Calu3 (cell line): ENCODE measurements around the gene TGFB3. TPM values are rescaled to one million over a fixed set of nuclear protein-coding genes. Genes with fewer than 3 reads are reported as not detected.

Experiments used
- BruUV-seq: library from RNA; stranded (reverse); fragments of 400-500 nt; replicated peaks from 2 replicates; lab custom pipeline; 2021; lab: Mats Ljungman, UMichigan
- CTCF ChIA-PET: fragments of 300-600 bp; sonication (Branson Sonifier 250); formaldehyde crosslinking; loops from one replicate; lab custom pipeline; 2022; ENCODE audit warnings: antibody characterized with exemption; lab: Charles Lee
- DNase-seq: peaks from one replicate; pipeline ENCODE4 v3.0.0; 2022
- H3K27ac Mint-ChIP-seq: one replicate; pipeline ENCODE4 v1.8.0; 2022; ENCODE audit warnings: mixed read lengths; ENCODE audit not compliant: unreplicated experiment
- H3K27me3 Mint-ChIP-seq: one replicate; pipeline ENCODE4 v1.8.0; 2022; ENCODE audit warnings: mixed read lengths; ENCODE audit not compliant: unreplicated experiment
- H3K36me3 Mint-ChIP-seq: one replicate; pipeline ENCODE4 v1.8.0; 2022; ENCODE audit warnings: mild to moderate bottlenecking, moderate library complexity, mixed read lengths; ENCODE audit not compliant: insufficient read depth, unreplicated experiment
- H3K4me1 Mint-ChIP-seq: one replicate; pipeline ENCODE4 v1.8.0; 2022; ENCODE audit warnings: mild to moderate bottlenecking, low read depth, mixed read lengths; ENCODE audit not compliant: unreplicated experiment
- H3K4me3 Mint-ChIP-seq: one replicate; pipeline ENCODE4 v1.8.0; 2022; ENCODE audit warnings: mild to moderate bottlenecking, low read depth, moderate library complexity, mixed read lengths; ENCODE audit not compliant: unreplicated experiment
- H3K9me3 Mint-ChIP-seq: one replicate; pipeline ENCODE4 v1.8.0; 2022; ENCODE audit warnings: low read depth, mixed read lengths; ENCODE audit not compliant: unreplicated experiment
- CTCF ChIP-seq: fragments of 200-600 bp; IDR thresholded peaks from one replicate; pipeline ENCODE4 v1.8.0; 2022; ENCODE audit warnings: antibody characterized with exemption; ENCODE audit not compliant: unreplicated experiment
- intact Hi-C: fragments of 100-400 bp; cut with micrococcal nuclease; formaldehyde crosslinking; loops from one replicate; pipeline ENCODE4 v1.10.0; 2022; ENCODE audit not compliant: unreplicated experiment
- total RNA-seq: library from RNA; stranded (reverse); gene quantifications from 2 replicates; pipeline ENCODE4 v1.2.3, GENCODE V29; 2022

Gene TGFB3
- total RNA-seq, 1 experiment from 2014 or later, result 2.2 TPM

GRCh38 chr14:75984674-75985073 lies 2.9 kb upstream of the TGFB3 start:
- no peak for DNase-seq
- Mint-ChIP-seq H3K27ac (no peak overlapping the region), H3K4me3 (no peak overlapping the region), H3K9me3 (no peaks in the 10 kb centered on the region), H3K4me1 (peaks cover 16% of the 10 kb centered on the region), H3K27me3 (peaks cover 13% of the 10 kb centered on the region), H3K36me3 (peaks cover 35% of the 10 kb centered on the region)
- CTCF ChIA-PET, result interaction anchor here (1.5 kb wide), 1 partner anchor 275 kb away, joined by 4 read pairs; no protein-coding TSS in a partner anchor
- no TSS peak for BruUV-seq
- intact Hi-C loops, result no loop called here
- no peak for TF ChIP-seq CTCF

- Mint-ChIP-seq H3K36me3 (peaks cover 40% of the 10 kb centered on the region), H3K4me3 (peak overlapping the region; percentile 67), H3K9me3 (no peaks in the 10 kb centered on the region), H3K27ac (no peak overlapping the region), H3K27me3 (peaks cover 13% of the 10 kb centered on the region), H3K4me1 (peaks cover 16% of the 10 kb centered on the region)
- no TSS peak for BruUV-seq
- intact Hi-C loops, result loop anchor here (2.0 kb wide), 1 partner anchor 188 kb away; no protein-coding TSS in a partner anchor
- no peak for TF ChIP-seq CTCF
- no peak for DNase-seq
- CTCF ChIA-PET, result interaction anchor here (0.6 to 2.5 kb wide), 12 partner anchors 9 to 494 kb away, joined by 3 to 47 read pairs (median 4); partner anchors contain the start of genes ERG28, FLVCR2 and TTLL5
Measured at GRCh38 chr14:75983019-75983358, 1.2 kb upstream of the TGFB3 start.

- no TSS peak for BruUV-seq
- intact Hi-C loops, result loop anchor here (1.0 to 2.0 kb wide), 3 partner anchors 75 to 273 kb away; no protein-coding TSS in a partner anchor
- peak; percentile 81 for DNase-seq
- Mint-ChIP-seq H3K9me3 (no peaks in the 10 kb centered on the region), H3K27ac (no peak overlapping the region), H3K4me3 (peak overlapping the region; percentile 67), H3K4me1 (peaks cover 16% of the 10 kb centered on the region), H3K27me3 (peaks cover 13% of the 10 kb centered on the region), H3K36me3 (peaks cover 40% of the 10 kb centered on the region)
- peak; percentile 65 for TF ChIP-seq CTCF
- CTCF ChIA-PET, result interaction anchor here (0.6 to 2.5 kb wide), 13 partner anchors 9 to 493 kb away, joined by 3 to 47 read pairs (median 4); partner anchors contain the start of genes ERG28, FLVCR2 and TTLL5
Measured at GRCh38 chr14:75982266-75983018, 647 bp upstream of the TGFB3 start.

GRCh38 chr14:75980856-75981255 lies 939 bp downstream of the TGFB3 start:
- intact Hi-C loops, result loop anchor here (2.0 kb wide), 1 partner anchor 402 kb away; the partner anchor contains the start of gene FLVCR2
- H3K4me3 Mint-ChIP-seq, result no peak overlapping the region
- H3K36me3 Mint-ChIP-seq, result peaks cover 34% of the 10 kb centered on the region
- no peak for DNase-seq
- H3K27ac Mint-ChIP-seq, result no peak overlapping the region
- H3K9me3 Mint-ChIP-seq, result no peaks in the 10 kb centered on the region
- peaks cover 13% of the 10 kb centered on the region for H3K27me3 Mint-ChIP-seq
- peaks cover 16% of the 10 kb centered on the region for H3K4me1 Mint-ChIP-seq
- CTCF ChIA-PET, result interaction anchor here (2.5 kb wide), 1 partner anchor 271 kb away, joined by 47 read pairs; no protein-coding TSS in a partner anchor
- BruUV-seq, result no TSS peak
- no peak for TF ChIP-seq CTCF
